Stimulated activated CD4-positive, alpha-beta T cell treated with anti-CD3 and anti-CD28 coated beads, Interleukin-4, amount 100 ng/mL, for 48 hours (primary cell): ENCODE results near the gene PHF24.
"Not testable (repeated sequence)": the region's sequence is repeated elsewhere in the genome, so short reads cannot be mapped to it uniquely, and the experiment has no call there.

ENCODE experiments used
- DNase-seq, 2 donors: peaks; one replicate each; pipeline ENCODE4 v3.0.0-alpha.2; 2020; ENCODE audit warnings: low read depth in 2 of 2

PHF24 gene

GRCh38 chr9:34996905-34997279 is 38.8 kb downstream of the PHF24 start:
- no peak for DNase-seq

- DNase-seq = no peak
Measured at GRCh38 chr9:34997379-34997781, 39.3 kb downstream of the PHF24 start.

GRCh38 chr9:34998266-34998665 is 40.2 kb downstream of the PHF24 start:
- DNase-seq = no peak

GRCh38 chr9:34999576-34999975 is 41.5 kb downstream of the PHF24 start:
- DNase-seq = no peak

GRCh38 chr9:35000535-35001284 is 42.6 kb downstream of the PHF24 start:
- no peak for DNase-seq

GRCh38 chr9:35001285-35001677 is 43.2 kb downstream of the PHF24 start:
- DNase-seq = no peak

- no peak for DNase-seq
Measured at GRCh38 chr9:35001803-35002502, 43.9 kb downstream of the PHF24 start.

- no peak for DNase-seq
Measured at GRCh38 chr9:35002623-35003022, 44.5 kb downstream of the PHF24 start.

GRCh38 chr9:35004299-35004698 is 46.2 kb downstream of the PHF24 start:
- not testable (repeated sequence) for DNase-seq

GRCh38 chr9:35010351-35010958 is 52.4 kb downstream of the PHF24 start:
- no peak for DNase-seq

GRCh38 chr9:35014517-35014916 is 56.4 kb downstream of the PHF24 start:
- DNase-seq = no peak

- DNase-seq = not testable (repeated sequence)
Measured at GRCh38 chr9:35023443-35023842, 65.4 kb downstream of the PHF24 start.

GRCh38 chr9:35026671-35027070 is 68.6 kb downstream of the PHF24 start:
- no peak for DNase-seq

GRCh38 chr9:35027374-35027773 is 69.3 kb downstream of the PHF24 start:
- no peak for DNase-seq

GRCh38 chr9:35027860-35028259 is 69.8 kb downstream of the PHF24 start:
- DNase-seq = no peak

GRCh38 chr9:35028341-35028740 is 70.3 kb downstream of the PHF24 start:
- no peak for DNase-seq

- DNase-seq = no peak
Measured at GRCh38 chr9:35029241-35029640, 71.2 kb downstream of the PHF24 start.

- no peak for DNase-seq
Measured at GRCh38 chr9:35029852-35030251, 71.8 kb downstream of the PHF24 start.
